ENCODE results near the gene GPLD1. TPM values are rescaled to one million over a fixed set of nuclear protein-coding genes. Genes with fewer than 3 reads are reported as not detected.

Gene GPLD1
- total and polyA plus RNA-seq, 4 donors = 7.7 to 13.1 (median 10.4) TPM

- H3K27me3 ChIP-seq (ENCODE audit: control insufficient read depth, insufficient read depth, low read length) = no peaks in the 10 kb centered on the region
- no peak overlapping the region for H3K27ac ChIP-seq (ENCODE audit: low read depth, low read length)
- 64% methylated on average over 2 of the region's 7 CpGs for WGBS (ENCODE audit: insufficient coverage)
- peaks cover 16% of the 10 kb centered on the region for H3K36me3 ChIP-seq (ENCODE audit: control insufficient read depth, insufficient read depth, low read length)
- no peak overlapping the region for H3K4me3 ChIP-seq (ENCODE audit: low read depth, low read length)
- H3K9me3 ChIP-seq (ENCODE audit: control insufficient read depth, insufficient read depth, low read length) = no peaks in the 10 kb centered on the region
- no peaks in the 10 kb centered on the region for H3K4me1 ChIP-seq (ENCODE audit: control insufficient read depth, insufficient read depth, low read length)
- DNase-seq (ENCODE audit: low read depth in 4 of 6, low spot score in 6 of 6) = no peak
These were observed 42.7 kb downstream of the GPLD1 start for GRCh38 chr6:24446670-24447069.

- no peak for DNase-seq (ENCODE audit: low read depth in 4 of 6, low spot score in 6 of 6)
- no peaks in the 10 kb centered on the region for H3K27me3 ChIP-seq (ENCODE audit: control insufficient read depth, insufficient read depth, low read length)
- no peaks in the 10 kb centered on the region for H3K9me3 ChIP-seq (ENCODE audit: control insufficient read depth, insufficient read depth, low read length)
- H3K4me1 ChIP-seq (ENCODE audit: control insufficient read depth, insufficient read depth, low read length) = no peaks in the 10 kb centered on the region
- H3K27ac ChIP-seq (ENCODE audit: low read depth, low read length) = no peak overlapping the region
- no peak overlapping the region for H3K4me3 ChIP-seq (ENCODE audit: low read depth, low read length)
- H3K36me3 ChIP-seq (ENCODE audit: control insufficient read depth, insufficient read depth, low read length) = peaks cover 16% of the 10 kb centered on the region
- 100% methylated on average over 1 of the region's 4 CpGs for WGBS (ENCODE audit: insufficient coverage)
These were observed 43.7 kb downstream of the GPLD1 start for GRCh38 chr6:24445704-24446103.

- no peak for DNase-seq (ENCODE audit: low read depth in 4 of 6, low spot score in 6 of 6)
- no peak overlapping the region for H3K27ac ChIP-seq (ENCODE audit: low read depth, low read length)
- WGBS (ENCODE audit: insufficient coverage) = 88% methylated on average over 2 of the region's 4 CpGs
- no peaks in the 10 kb centered on the region for H3K9me3 ChIP-seq (ENCODE audit: control insufficient read depth, insufficient read depth, low read length)
- H3K4me1 ChIP-seq (ENCODE audit: control insufficient read depth, insufficient read depth, low read length) = no peaks in the 10 kb centered on the region
- peaks cover 19% of the 10 kb centered on the region for H3K36me3 ChIP-seq (ENCODE audit: control insufficient read depth, insufficient read depth, low read length)
- H3K4me3 ChIP-seq (ENCODE audit: low read depth, low read length) = no peak overlapping the region
- H3K27me3 ChIP-seq (ENCODE audit: control insufficient read depth, insufficient read depth, low read length) = no peaks in the 10 kb centered on the region
These were observed 44.8 kb downstream of the GPLD1 start for GRCh38 chr6:24444588-24444987.

GRCh38 chr6:24441599-24441904, 47.8 kb downstream of the GPLD1 start:
- no peaks in the 10 kb centered on the region for H3K9me3 ChIP-seq (ENCODE audit: control insufficient read depth, insufficient read depth, low read length)
- no peaks in the 10 kb centered on the region for H3K27me3 ChIP-seq (ENCODE audit: control insufficient read depth, insufficient read depth, low read length)
- no peak for DNase-seq (ENCODE audit: low read depth in 4 of 6, low spot score in 6 of 6)
- no peak overlapping the region for H3K27ac ChIP-seq (ENCODE audit: low read depth, low read length)
- peaks cover 12% of the 10 kb centered on the region for H3K36me3 ChIP-seq (ENCODE audit: control insufficient read depth, insufficient read depth, low read length)
- H3K4me3 ChIP-seq (ENCODE audit: low read depth, low read length) = no peak overlapping the region
- H3K4me1 ChIP-seq (ENCODE audit: control insufficient read depth, insufficient read depth, low read length) = no peaks in the 10 kb centered on the region
- 91% methylated on average over 2 of the region's 3 CpGs for WGBS (ENCODE audit: insufficient coverage)

GRCh38 chr6:24440897-24441598, 48.3 kb downstream of the GPLD1 start:
- no peak for DNase-seq (ENCODE audit: low read depth in 4 of 6, low spot score in 6 of 6)
- no peaks in the 10 kb centered on the region for H3K9me3 ChIP-seq (ENCODE audit: control insufficient read depth, insufficient read depth, low read length)
- H3K4me1 ChIP-seq (ENCODE audit: control insufficient read depth, insufficient read depth, low read length) = no peaks in the 10 kb centered on the region
- H3K4me3 ChIP-seq (ENCODE audit: low read depth, low read length) = no peak overlapping the region
- no peak overlapping the region for H3K27ac ChIP-seq (ENCODE audit: low read depth, low read length)
- no peaks in the 10 kb centered on the region for H3K27me3 ChIP-seq (ENCODE audit: control insufficient read depth, insufficient read depth, low read length)
- H3K36me3 ChIP-seq (ENCODE audit: control insufficient read depth, insufficient read depth, low read length) = peaks cover 13% of the 10 kb centered on the region
- WGBS (ENCODE audit: insufficient coverage) = 95% methylated on average over 10 of the region's 16 CpGs

GRCh38 chr6:24439858-24440539, 49.4 kb downstream of the GPLD1 start:
- H3K27me3 ChIP-seq (ENCODE audit: control insufficient read depth, insufficient read depth, low read length) = no peaks in the 10 kb centered on the region
- no peak overlapping the region for H3K4me3 ChIP-seq (ENCODE audit: low read depth, low read length)
- no peaks in the 10 kb centered on the region for H3K4me1 ChIP-seq (ENCODE audit: control insufficient read depth, insufficient read depth, low read length)
- no peak for DNase-seq (ENCODE audit: low read depth in 4 of 6, low spot score in 6 of 6)
- H3K27ac ChIP-seq (ENCODE audit: low read depth, low read length) = no peak overlapping the region
- H3K9me3 ChIP-seq (ENCODE audit: control insufficient read depth, insufficient read depth, low read length) = no peaks in the 10 kb centered on the region
- no CpG with 5 or more reads among the region's 3 CpGs for WGBS (ENCODE audit: insufficient coverage)
- H3K36me3 ChIP-seq (ENCODE audit: control insufficient read depth, insufficient read depth, low read length) = peaks cover 9% of the 10 kb centered on the region

GRCh38 chr6:24436979-24437378, 52.4 kb downstream of the GPLD1 start:
- Histone ChIP-seq H3K27ac (ENCODE audit: low read depth, low read length) (no peak overlapping the region), H3K27me3 (ENCODE audit: control insufficient read depth, insufficient read depth, low read length) (no peaks in the 10 kb centered on the region), H3K4me1 (ENCODE audit: control insufficient read depth, insufficient read depth, low read length) (no peaks in the 10 kb centered on the region), H3K36me3 (ENCODE audit: control insufficient read depth, insufficient read depth, low read length) (peaks cover 13% of the 10 kb centered on the region), H3K9me3 (ENCODE audit: control insufficient read depth, insufficient read depth, low read length) (no peaks in the 10 kb centered on the region), H3K4me3 (ENCODE audit: low read depth, low read length) (no peak overlapping the region)
- no peak for DNase-seq (ENCODE audit: low read depth in 4 of 6, low spot score in 6 of 6)
- WGBS (ENCODE audit: insufficient coverage) = 92% methylated on average over 14 of the region's 14 CpGs

GRCh38 chr6:24432611-24433010, 56.8 kb downstream of the GPLD1 start:
- WGBS (ENCODE audit: insufficient coverage) = 83% methylated on average over 8 of the region's 9 CpGs
- Histone ChIP-seq H3K4me1 (ENCODE audit: control insufficient read depth, insufficient read depth, low read length) (no peaks in the 10 kb centered on the region), H3K27me3 (ENCODE audit: control insufficient read depth, insufficient read depth, low read length) (no peaks in the 10 kb centered on the region), H3K9me3 (ENCODE audit: control insufficient read depth, insufficient read depth, low read length) (no peaks in the 10 kb centered on the region), H3K27ac (ENCODE audit: low read depth, low read length) (no peak overlapping the region), H3K36me3 (ENCODE audit: control insufficient read depth, insufficient read depth, low read length) (peaks cover 16% of the 10 kb centered on the region), H3K4me3 (ENCODE audit: low read depth, low read length) (no peak overlapping the region)
- no peak for DNase-seq (ENCODE audit: low read depth in 4 of 6, low spot score in 6 of 6)

GRCh38 chr6:24431045-24431451, 58.3 kb downstream of the GPLD1 start:
- Histone ChIP-seq H3K4me1 (ENCODE audit: control insufficient read depth, insufficient read depth, low read length) (no peaks in the 10 kb centered on the region), H3K27me3 (ENCODE audit: control insufficient read depth, insufficient read depth, low read length) (no peaks in the 10 kb centered on the region), H3K9me3 (ENCODE audit: control insufficient read depth, insufficient read depth, low read length) (no peaks in the 10 kb centered on the region), H3K27ac (ENCODE audit: low read depth, low read length) (no peak overlapping the region), H3K4me3 (ENCODE audit: low read depth, low read length) (no peak overlapping the region), H3K36me3 (ENCODE audit: control insufficient read depth, insufficient read depth, low read length) (peaks cover 12% of the 10 kb centered on the region)
- WGBS (ENCODE audit: insufficient coverage) = no CpG with 5 or more reads among the region's 1 CpG
- DNase-seq (ENCODE audit: low read depth in 4 of 6, low spot score in 6 of 6) = peak in 4 of 6 donors; percentile 1 to 77 (median 30)

GRCh38 chr6:24430086-24430485, 59.3 kb downstream of the GPLD1 start:
- no peaks in the 10 kb centered on the region for H3K4me1 ChIP-seq (ENCODE audit: control insufficient read depth, insufficient read depth, low read length)
- no peak for DNase-seq (ENCODE audit: low read depth in 4 of 6, low spot score in 6 of 6)

More at GRCh38 chr6:24430086-24430485, 59.3 kb downstream of the GPLD1 start:
- Histone ChIP-seq H3K4me3 (ENCODE audit: low read depth, low read length) (no peak overlapping the region), H3K27ac (ENCODE audit: low read depth, low read length) (no peak overlapping the region), H3K27me3 (ENCODE audit: control insufficient read depth, insufficient read depth, low read length) (no peaks in the 10 kb centered on the region), H3K36me3 (ENCODE audit: control insufficient read depth, insufficient read depth, low read length) (peaks cover 10% of the 10 kb centered on the region), H3K9me3 (ENCODE audit: control insufficient read depth, insufficient read depth, low read length) (no peaks in the 10 kb centered on the region)
- WGBS (ENCODE audit: insufficient coverage) = 82% methylated on average over 3 of the region's 3 CpGs
